ENCODE data around the gene AR. TPM values are rescaled to one million over a fixed set of nuclear protein-coding genes. Genes with fewer than 3 reads are reported as not detected.

Gene AR
- total and polyA plus RNA-seq, 9 of the 15 experiments (the other 6 are each of a cell fraction or from before 2014, with no cell fraction given) = 0.01 to 0.04 (median 0.01) TPM; not detected in 6

GRCh38 chrX:67564475-67564874 is 20.7 kb downstream of the AR start:
- ATAC-seq (no peak), FAIRE-seq (no peak), DNase-seq (ENCODE audit: extremely low read depth in 1 of 4, low spot score in 3 of 4) (no peak)
- intact Hi-C loops (cut with micrococcal nuclease) (no loop called here), in situ Hi-C loops (cut with MboI) (no loop called here)
- H4K20me1 ChIP-seq (replicated peaks; ENCODE audit: control insufficient read depth, insufficient read depth, low read length) = no peaks in the 10 kb centered on the region
- H3K4me3 ChIP-seq = no peak overlapping the region
- ChIA-PET POLR2A (no interaction called here), CTCF (ENCODE audit: low intra/inter-chr PET ratio) (no interaction called here)
- no peaks in the 10 kb centered on the region for H3K79me2 ChIP-seq (ENCODE audit: control insufficient read depth, insufficient read depth, low read length)
- no peaks in the 10 kb centered on the region for H3K9me3 ChIP-seq (replicated peaks; ENCODE audit: control insufficient read depth, insufficient read depth, low read depth, low read length)
- H2AFZ ChIP-seq (ENCODE audit: low read depth, low read length) = no peak overlapping the region
- H3K4me1 ChIP-seq (replicated peaks in 1 of 2; ENCODE audit: control insufficient read depth in 2 of 2, insufficient read depth in 2 of 2, low read length in 2 of 2) = no peaks in the 10 kb centered on the region
- no peak overlapping the region for H3K27ac ChIP-seq (ENCODE audit: extremely low read depth, low read depth, low read length)
- no peaks in the 10 kb centered on the region for H3K36me3 ChIP-seq (ENCODE audit: control insufficient read depth, insufficient read depth, low read length)
- WGBS (ENCODE audit: insufficient coverage, low coverage, missing lambda C conversion rate) = 0% methylated on average over 1 of the region's 1 CpG
- BruUV-seq (replicated peaks) = no TSS peak
- H3K9me1 ChIP-seq (ENCODE audit: control insufficient read depth, insufficient read depth, low read length) = no peaks in the 10 kb centered on the region
- no peaks in the 10 kb centered on the region for H3K27me3 ChIP-seq (ENCODE audit: control insufficient read depth in 2 of 2, insufficient read depth in 2 of 2, low read length in 2 of 2)
- no peak overlapping the region for H3K9ac ChIP-seq (ENCODE audit: insufficient read depth in 1 of 2, low read depth in 2 of 2, low read length in 2 of 2)
- no peak overlapping the region for H3K4me2 ChIP-seq (ENCODE audit: insufficient read depth, low read length)
- TF ChIP-seq RFX5 (IDR thresholded peaks at IDR 0.05; ENCODE audit: low read depth, low read length) (no peak), ZZZ3 (IDR thresholded peaks at IDR 0.05) (no peak), KLF6 (CRISPR knock-in tag; IDR thresholded peaks at IDR 0.05; ENCODE audit: borderline replicate concordance) (no peak), STAG1 (CRISPR knock-in tag; IDR thresholded peaks at IDR 0.05; ENCODE audit: borderline replicate concordance) (no peak), NFE2L1 (tag; IDR thresholded peaks at IDR 0.05; ENCODE audit: borderline replicate concordance, low read depth) (no peak), NFE2 (IDR thresholded peaks at IDR 0.05; ENCODE audit: low read depth) (no peak), GTF2F1 (IDR thresholded peaks at IDR 0.05; ENCODE audit: low read depth, low read length) (no peak), ZSCAN32 (CRISPR knock-in tag; IDR thresholded peaks at IDR 0.05) (no peak), TCF7 (IDR thresholded peaks at IDR 0.05; ENCODE audit: borderline replicate concordance) (no peak), ARHGAP35 (IDR thresholded peaks at IDR 0.05; ENCODE audit: partially characterized antibody) (no peak), PRDM10 (IDR thresholded peaks at IDR 0.05; ENCODE audit: partially characterized antibody) (no peak), DMBX1 (CRISPR knock-in tag; IDR thresholded peaks at IDR 0.05; ENCODE audit: borderline replicate concordance) (no peak)
- TF ChIP-seq, protein P1, sequence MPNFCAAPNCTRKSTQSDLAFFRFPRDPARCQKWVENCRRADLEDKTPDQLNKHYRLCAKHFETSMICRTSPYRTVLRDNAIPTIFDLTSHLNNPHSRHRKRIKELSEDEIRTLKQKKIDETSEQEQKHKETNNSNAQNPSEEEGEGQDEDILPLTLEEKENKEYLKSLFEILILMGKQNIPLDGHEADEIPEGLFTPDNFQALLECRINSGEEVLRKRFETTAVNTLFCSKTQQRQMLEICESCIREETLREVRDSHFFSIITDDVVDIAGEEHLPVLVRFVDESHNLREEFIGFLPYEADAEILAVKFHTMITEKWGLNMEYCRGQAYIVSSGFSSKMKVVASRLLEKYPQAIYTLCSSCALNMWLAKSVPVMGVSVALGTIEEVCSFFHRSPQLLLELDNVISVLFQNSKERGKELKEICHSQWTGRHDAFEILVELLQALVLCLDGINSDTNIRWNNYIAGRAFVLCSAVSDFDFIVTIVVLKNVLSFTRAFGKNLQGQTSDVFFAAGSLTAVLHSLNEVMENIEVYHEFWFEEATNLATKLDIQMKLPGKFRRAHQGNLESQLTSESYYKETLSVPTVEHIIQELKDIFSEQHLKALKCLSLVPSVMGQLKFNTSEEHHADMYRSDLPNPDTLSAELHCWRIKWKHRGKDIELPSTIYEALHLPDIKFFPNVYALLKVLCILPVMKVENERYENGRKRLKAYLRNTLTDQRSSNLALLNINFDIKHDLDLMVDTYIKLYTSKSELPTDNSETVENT (CRISPR knock-in tag; IDR thresholded peaks at IDR 0.05) = no peak
- TF ChIP-seq, protein P2, sequence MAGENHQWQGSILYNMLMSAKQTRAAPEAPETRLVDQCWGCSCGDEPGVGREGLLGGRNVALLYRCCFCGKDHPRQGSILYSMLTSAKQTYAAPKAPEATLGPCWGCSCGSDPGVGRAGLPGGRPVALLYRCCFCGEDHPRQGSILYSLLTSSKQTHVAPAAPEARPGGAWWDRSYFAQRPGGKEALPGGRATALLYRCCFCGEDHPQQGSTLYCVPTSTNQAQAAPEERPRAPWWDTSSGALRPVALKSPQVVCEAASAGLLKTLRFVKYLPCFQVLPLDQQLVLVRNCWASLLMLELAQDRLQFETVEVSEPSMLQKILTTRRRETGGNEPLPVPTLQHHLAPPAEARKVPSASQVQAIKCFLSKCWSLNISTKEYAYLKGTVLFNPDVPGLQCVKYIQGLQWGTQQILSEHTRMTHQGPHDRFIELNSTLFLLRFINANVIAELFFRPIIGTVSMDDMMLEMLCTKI (IDR thresholded peaks at IDR 0.05; ENCODE audit: partially characterized antibody) = no peak

All from K562 (cell line).